GM23248 (cell line): ENCODE results near the gene JUN.

ENCODE experiments used
- EZH2 ChIP-seq: fragments of 200-600 bp; sonication (generic); IDR thresholded peaks from 2 replicates; pipeline ENCODE4 v1.6.1; 2018; ENCODE audit warnings: antibody characterized with exemption, mild to moderate bottlenecking; ENCODE audit not compliant: insufficient read depth, poor library complexity, severe bottlenecking
- EZH2phosphoT487 ChIP-seq: fragments of 200-600 bp; sonication (generic); IDR thresholded peaks from 2 replicates; pipeline ENCODE4 v1.6.1; 2018; ENCODE audit warnings: antibody characterized with exemption, moderate library complexity, mild to moderate bottlenecking, low read depth; ENCODE audit not compliant: insufficient read depth

DNA sequence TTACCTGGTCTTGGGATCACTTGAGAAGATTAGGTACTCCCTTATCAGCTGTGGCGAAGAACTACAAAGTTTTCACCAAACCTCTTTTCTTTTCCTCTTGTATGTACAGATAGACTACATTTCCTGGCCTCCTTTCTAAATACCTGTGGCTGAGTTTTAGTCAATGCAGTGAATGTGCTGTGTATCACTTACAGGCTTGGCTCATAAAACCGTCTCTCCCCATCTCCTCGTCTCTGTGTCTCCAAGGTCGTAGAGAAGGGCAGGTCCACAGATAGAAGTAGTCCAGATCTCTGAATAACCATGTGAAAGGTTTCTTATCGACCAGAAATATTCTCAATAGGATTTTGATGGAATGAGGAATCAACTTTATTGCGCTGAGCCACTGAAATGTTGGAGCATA is 9.0 kb upstream of the JUN start:
- TF ChIP-seq EZH2 (no peak), EZH2phosphoT487 (no peak)
